ENCODE measurements around the gene SLIT3.

Gene SLIT3

GRCh38 chr5:168992016-168992415 lies 308.9 kb downstream of the SLIT3 start:
- DNase-seq (ENCODE audit: low spot score) = no peak

GRCh38 chr5:168991311-168991710 lies 309.6 kb downstream of the SLIT3 start:
- no peak for DNase-seq (ENCODE audit: low spot score)

DNA sequence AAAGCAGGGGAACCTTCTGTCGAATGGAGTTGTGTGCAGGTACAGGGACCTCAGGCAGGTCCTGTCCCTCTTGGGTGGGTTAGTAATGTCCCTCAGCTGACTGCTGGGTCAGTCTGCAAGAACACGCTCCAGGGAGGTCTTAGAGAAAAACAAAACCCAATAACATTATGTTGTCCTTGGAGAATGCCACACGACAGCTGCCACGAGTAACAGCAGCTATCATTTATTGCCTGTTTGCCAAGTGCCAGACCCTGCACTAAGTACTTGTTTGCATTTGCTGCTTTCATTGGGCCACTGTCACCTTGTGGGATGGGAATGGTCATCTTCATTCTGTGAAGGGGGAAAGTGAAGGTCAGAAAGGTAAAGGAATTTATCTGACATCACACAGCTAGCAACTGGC lies 310.3 kb downstream of the SLIT3 start:
- no peak for DNase-seq (ENCODE audit: low spot score)

DNA sequence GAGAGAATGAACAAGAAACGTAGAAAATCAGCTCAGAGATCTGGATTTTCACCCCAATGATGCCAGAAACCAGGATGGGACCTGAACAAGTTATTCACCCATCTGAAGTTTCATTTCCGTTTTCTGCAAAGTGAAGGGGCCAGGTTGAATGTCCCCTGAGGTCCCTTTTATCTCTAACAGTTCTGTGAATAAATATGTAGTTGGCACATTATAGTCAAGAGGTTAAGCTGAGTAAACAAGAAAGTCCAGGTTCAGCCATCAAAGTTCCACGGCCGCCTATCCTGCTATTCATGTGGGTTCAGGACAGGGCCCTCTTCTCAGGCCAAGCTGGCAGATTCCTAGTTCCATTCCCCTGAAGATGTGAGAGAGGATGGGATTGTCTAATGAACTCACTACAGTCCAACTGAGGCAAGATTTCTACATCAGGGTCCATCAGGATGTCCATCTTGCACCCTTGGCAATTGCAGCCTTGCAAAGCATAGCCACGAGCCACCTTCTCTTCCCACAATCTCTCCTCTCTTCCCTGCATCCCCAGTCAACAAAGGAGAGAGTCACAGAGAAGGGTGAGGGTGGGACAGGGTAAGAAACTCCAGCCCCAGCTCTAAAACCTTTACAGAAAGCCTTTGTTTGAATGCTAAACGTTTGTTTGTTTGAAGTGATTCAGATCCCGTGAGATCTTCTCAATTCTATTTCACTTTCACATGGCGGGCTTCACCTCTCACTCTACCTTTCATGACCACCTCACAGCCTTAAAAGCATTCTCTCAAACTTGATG lies 311.0 kb downstream of the SLIT3 start:
- DNase-seq (ENCODE audit: low spot score) = no peak

GRCh38 chr5:168988699-168989098 lies 312.2 kb downstream of the SLIT3 start:
- DNase-seq (ENCODE audit: low spot score) = no peak

DNA sequence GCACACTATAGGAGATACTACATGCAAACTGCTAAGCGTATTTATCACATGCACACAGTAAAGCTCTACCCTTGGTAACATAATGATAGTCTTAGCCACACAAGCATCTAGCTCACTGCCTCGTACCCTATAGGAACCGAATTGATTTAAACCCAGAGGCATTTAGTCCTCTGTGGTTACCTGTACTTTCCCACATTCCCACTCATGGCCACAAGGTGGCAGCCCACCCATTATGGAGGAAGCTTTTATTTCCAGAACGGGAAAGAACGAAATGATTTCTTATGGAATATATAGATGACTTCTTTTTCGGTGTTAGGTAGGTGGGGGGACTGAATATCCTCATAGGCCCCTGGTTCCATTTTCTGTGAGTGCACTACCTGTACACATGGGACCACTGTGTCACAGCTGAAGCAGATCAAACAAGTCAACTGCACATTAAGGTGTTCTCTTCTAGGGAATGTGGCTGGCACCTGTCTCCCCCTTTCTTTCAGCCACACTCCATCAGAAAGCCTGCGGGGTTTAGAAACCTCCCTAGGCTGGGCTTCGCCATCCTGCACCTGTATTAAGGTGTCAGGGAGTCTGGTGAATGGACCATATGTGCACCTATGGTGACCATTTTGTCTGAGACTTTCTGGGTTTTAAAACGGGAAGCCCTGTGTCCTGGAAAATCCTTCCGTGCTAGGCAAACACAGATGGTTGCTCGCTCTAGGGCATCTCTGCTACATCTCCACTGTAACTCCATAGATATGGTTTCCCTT lies 313.2 kb downstream of the SLIT3 start:
- peak; percentile 65 for DNase-seq (ENCODE audit: low spot score)

GRCh38 chr5:168985454-168985853 lies 315.5 kb downstream of the SLIT3 start:
- no peak for DNase-seq (ENCODE audit: low spot score)

GRCh38 chr5:168984135-168984675 lies 316.7 kb downstream of the SLIT3 start:
- DNase-seq (ENCODE audit: low spot score) = no peak

- DNase-seq (ENCODE audit: low spot score) = no peak
Observed at GRCh38 chr5:168979135-168979534, 321.8 kb downstream of the SLIT3 start.

DNA sequence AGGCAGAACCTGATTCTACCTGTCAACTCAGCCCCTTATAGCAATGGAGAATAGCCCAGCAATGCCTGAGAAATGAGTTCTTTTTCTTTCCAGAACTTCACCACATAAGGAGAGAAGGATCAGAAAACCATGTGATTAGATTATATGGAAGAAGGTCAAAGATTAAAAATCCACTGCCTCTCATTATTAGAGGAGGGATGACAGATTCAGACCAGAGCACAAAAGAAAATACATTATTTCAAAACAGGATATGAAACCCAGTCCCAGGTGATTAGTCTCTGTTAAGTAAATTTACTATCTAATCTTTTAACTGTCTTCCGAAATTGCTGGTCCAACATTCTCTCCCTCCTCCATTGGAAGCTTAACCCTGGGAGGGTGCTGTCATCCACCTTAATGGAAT lies 322.4 kb downstream of the SLIT3 start:
- no peak for DNase-seq (ENCODE audit: low spot score)

DNA sequence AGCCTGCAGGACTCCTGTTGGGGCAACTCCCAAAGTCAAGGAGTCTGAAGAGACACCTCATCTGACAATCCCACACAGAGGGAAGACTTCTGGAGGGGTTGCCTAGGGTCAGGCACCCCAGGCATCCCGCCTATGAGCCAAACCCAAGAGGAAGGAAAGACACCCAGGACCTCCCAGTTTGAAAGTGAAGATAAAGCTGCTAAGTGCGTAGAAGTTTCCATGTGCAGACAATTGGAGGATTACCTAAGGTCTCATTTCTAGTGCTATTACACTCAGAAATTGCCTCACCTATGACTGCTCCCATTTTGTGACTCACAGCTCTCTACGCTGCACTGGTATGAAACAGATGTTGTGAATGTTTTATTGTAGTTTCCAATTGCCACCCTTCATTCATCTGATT lies 322.9 kb downstream of the SLIT3 start:
- no peak for DNase-seq (ENCODE audit: low spot score)

GRCh38 chr5:168976311-168976970 lies 324.5 kb downstream of the SLIT3 start:
- no peak for DNase-seq (ENCODE audit: low spot score)

GRCh38 chr5:168975331-168975730 lies 325.6 kb downstream of the SLIT3 start:
- DNase-seq (ENCODE audit: low spot score) = no peak

DNA sequence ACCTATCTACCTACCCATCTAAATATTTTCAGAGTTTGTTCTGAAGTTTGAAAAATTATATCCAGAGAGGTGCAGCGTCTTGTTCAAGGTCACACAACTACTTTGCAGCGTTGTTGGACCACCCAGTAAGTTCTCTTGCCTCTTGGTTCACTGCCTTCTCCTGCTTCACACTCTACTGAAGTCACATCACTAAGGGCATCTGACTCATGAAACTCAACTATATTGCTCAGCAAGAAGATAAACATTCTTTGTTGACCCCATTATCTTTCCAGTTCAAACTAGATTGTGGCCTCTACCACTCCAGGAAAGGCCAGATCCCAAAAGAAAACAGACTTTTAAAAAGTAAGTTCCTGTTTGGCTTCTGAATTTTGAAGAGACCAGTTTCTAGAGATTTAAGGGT lies 326.9 kb downstream of the SLIT3 start:
- no peak for DNase-seq (ENCODE audit: low spot score)

DNA sequence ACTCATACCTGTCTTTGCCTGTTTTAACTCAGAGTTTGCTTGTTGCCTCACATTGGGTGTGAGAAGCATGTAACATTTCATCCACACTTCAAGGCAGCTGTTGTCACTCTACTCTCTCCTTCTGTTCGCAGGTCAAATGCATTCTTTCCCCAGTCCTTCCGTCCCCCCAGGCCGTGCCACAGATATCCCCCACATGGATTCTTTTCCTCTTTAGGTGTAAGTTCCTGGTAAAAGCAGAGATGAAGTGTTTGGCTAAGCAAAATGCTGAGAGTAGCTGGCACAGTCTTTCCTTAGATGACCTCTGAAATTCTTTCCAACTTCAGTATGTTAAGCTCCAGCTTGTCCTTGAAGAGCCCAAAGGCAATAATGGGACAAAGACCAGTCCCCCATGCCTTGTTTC lies 328.2 kb downstream of the SLIT3 start:
- DNase-seq (ENCODE audit: low spot score) = no peak

GRCh38 chr5:168971100-168971499 lies 329.8 kb downstream of the SLIT3 start:
- DNase-seq (ENCODE audit: low spot score) = no peak

GRCh38 chr5:168969326-168969886 lies 331.5 kb downstream of the SLIT3 start:
- no peak for DNase-seq (ENCODE audit: low spot score)

GRCh38 chr5:168967882-168968620 lies 332.9 kb downstream of the SLIT3 start:
- DNase-seq (ENCODE audit: low spot score) = no peak

GRCh38 chr5:168965638-168966037 lies 335.3 kb downstream of the SLIT3 start:
- no peak for DNase-seq (ENCODE audit: low spot score)

GRCh38 chr5:168964182-168964581 lies 336.8 kb downstream of the SLIT3 start:
- no peak for DNase-seq (ENCODE audit: low spot score)

- no peak for DNase-seq (ENCODE audit: low spot score)
Observed at GRCh38 chr5:168962306-168962705, 338.6 kb downstream of the SLIT3 start.

GRCh38 chr5:168961681-168962080 lies 339.3 kb downstream of the SLIT3 start:
- no peak for DNase-seq (ENCODE audit: low spot score)
